Endothelial cell of umbilical vein (primary cell): Measurements from ENCODE around the gene EPHA4. TPM values are rescaled to one million over a fixed set of nuclear protein-coding genes. Genes with fewer than 3 reads are reported as not detected.

Source experiments
- BruUV-seq: library from RNA; stranded (reverse); fragments of 400-500 nt; replicated peaks from 2 replicates; lab custom pipeline; 2021; lab: Mats Ljungman, UMichigan
- CTCF ChIA-PET: fragments of 300-600, 350-600 bp; sonication (Branson Sonifier 250); formaldehyde crosslinking; loops from one replicate; lab custom pipeline; 2021; ENCODE audit warnings: antibody characterized with exemption, inconsistent platforms; lab: Charles Lee
- POLR2A ChIA-PET: fragments of 300-600, 350-600 bp; sonication (Branson Sonifier 250); formaldehyde crosslinking; loops from one replicate; lab custom pipeline; 2021; ENCODE audit warnings: antibody characterized with exemption, inconsistent platforms; lab: Charles Lee
- DNase-seq: peaks from one replicate; pipeline ENCODE4 v3.0.0-alpha.2; 2011; ENCODE audit warnings: low read depth, low spot score
- FAIRE-seq: peaks from 2 replicates; lab custom pipeline; 2011; peaks lifted over from hg19 to GRCh38; lab: Jason Lieb, UNC
- H2AFZ ChIP-seq: 2 replicates; pipeline ENCODE4 v1.6.0; 2012; ENCODE audit warnings: low read depth, low read length, control low read depth, inconsistent platforms
- H3K27ac ChIP-seq: 2 replicates; pipeline ENCODE4 v1.5.1; 2011; ENCODE audit warnings: low read depth, mild to moderate bottlenecking, control low read depth, low read length, moderate library complexity; ENCODE audit not compliant: insufficient read depth
- H3K27me3 ChIP-seq, 2 experiments: 2 replicates each; pipeline versions ENCODE4 v1.6.0 to v1.6.1; 2011; ENCODE audit warnings: low read length in 2 of 2, mixed read lengths in 1 of 2; ENCODE audit not compliant: control insufficient read depth in 2 of 2, insufficient read depth in 2 of 2
- H3K36me3 ChIP-seq, 2 experiments: 2 replicates in 1 of 2; 3 replicates in 1 of 2; pipeline ENCODE4 v1.5.1; 2011; ENCODE audit warnings: low read length in 2 of 2, mild to moderate bottlenecking in 1 of 2, moderate library complexity in 1 of 2; ENCODE audit not compliant: control insufficient read depth in 2 of 2, insufficient read depth in 2 of 2; ENCODE audit errors: extremely low read depth in 1 of 2
- H3K4me1 ChIP-seq: 3 replicates; pipeline ENCODE4 v1.5.1; 2011; ENCODE audit warnings: mild to moderate bottlenecking, low read length; ENCODE audit not compliant: control insufficient read depth, insufficient read depth; ENCODE audit errors: extremely low read depth
- H3K4me2 ChIP-seq: 2 replicates; pipeline ENCODE4 v1.6.1; 2011; ENCODE audit warnings: low read length, control low read depth, mixed read lengths; ENCODE audit not compliant: insufficient read depth
- H3K4me3 ChIP-seq, 3 experiments: fragments of 200-600 bp in 1 of 3; sonication (generic), shearing (Covaris generic) in 1 of 3; replicated peaks in 1 of 3; 2 replicates each; pipeline ENCODE4 v1.5.1; 2011 to 2016; ENCODE audit warnings: control low read depth in 3 of 3, low read length in 3 of 3, mild to moderate bottlenecking in 2 of 3, inconsistent platforms in 1 of 3, low read depth in 1 of 3, moderate library complexity in 1 of 3; ENCODE audit not compliant: insufficient read depth in 1 of 3
- H3K79me2 ChIP-seq: 2 replicates; pipeline ENCODE4 v1.6.0; 2012; ENCODE audit warnings: low read length, inconsistent platforms; ENCODE audit not compliant: control insufficient read depth, insufficient read depth
- H3K9ac ChIP-seq: replicated peaks from 2 replicates; pipeline ENCODE3; 2011; ENCODE audit warnings: low read length, control low read depth; ENCODE audit not compliant: insufficient read depth; ENCODE audit errors: extremely low read depth
- H3K9me1 ChIP-seq: replicated peaks from 3 replicates; pipeline ENCODE4 v1.6.0; 2011; ENCODE audit warnings: mild to moderate bottlenecking, low read length; ENCODE audit not compliant: control insufficient read depth, insufficient read depth; ENCODE audit errors: extremely low read depth
- H3K9me3 ChIP-seq: replicated peaks from 2 replicates; pipeline ENCODE4 v1.5.1; 2012; ENCODE audit warnings: low read length, inconsistent platforms; ENCODE audit not compliant: control insufficient read depth, insufficient read depth
- H4K20me1 ChIP-seq: replicated peaks from 2 replicates; pipeline ENCODE3; 2011; ENCODE audit warnings: mild to moderate bottlenecking, low read length; ENCODE audit not compliant: control insufficient read depth, insufficient read depth; ENCODE audit errors: extremely low read depth
- CTCF ChIP-seq, 2 donors: IDR thresholded peaks; 1 replicate in 1 of 2; 2 replicates in 1 of 2; pipeline ENCODE4 v1.5.1; 2011; ENCODE audit warnings: low read length in 2 of 2, mild to moderate bottlenecking in 2 of 2, moderate library complexity in 2 of 2, control low read depth in 1 of 2, inconsistent platforms in 1 of 2, low read depth in 1 of 2; ENCODE audit not compliant: insufficient read depth in 1 of 2; ENCODE audit errors: extremely low read depth in 1 of 2
- EZH2 ChIP-seq: IDR thresholded peaks from 2 replicates; pipeline ENCODE4 v1.6.1; 2012; ENCODE audit warnings: borderline replicate concordance, low read depth, mild to moderate bottlenecking, moderate library complexity, low read length, inconsistent platforms; ENCODE audit not compliant: severe bottlenecking
- FOS ChIP-seq: IDR thresholded peaks from 2 replicates; pipeline ENCODE4 v1.6.1; 2011; ENCODE audit warnings: mild to moderate bottlenecking, low read length, moderate library complexity, borderline replicate concordance; ENCODE audit not compliant: insufficient read depth
- GATA2 ChIP-seq: IDR thresholded peaks from 2 replicates; pipeline ENCODE4 v1.7.0; 2011; ENCODE audit warnings: low read depth, mild to moderate bottlenecking, moderate library complexity, mixed read lengths, low read length; ENCODE audit not compliant: insufficient read length, insufficient read depth
- JUN ChIP-seq: IDR thresholded peaks from 2 replicates; pipeline ENCODE4 v1.6.1; 2011; ENCODE audit warnings: borderline replicate concordance, low read depth; ENCODE audit not compliant: insufficient read length, insufficient read depth
- MAX ChIP-seq: IDR thresholded peaks from 2 replicates; pipeline ENCODE4 v1.6.1; 2011; ENCODE audit not compliant: insufficient read depth, insufficient read length
- MYC ChIP-seq: IDR thresholded peaks from one replicate; pipeline ENCODE4 v1.6.1; 2011; ENCODE audit warnings: mild to moderate bottlenecking, low read depth, low read length
- POLR2A ChIP-seq: IDR thresholded peaks from 2 replicates; pipeline ENCODE4 v1.6.1; 2012; ENCODE audit warnings: low read depth, mild to moderate bottlenecking, control low read depth, low read length
- POLR2AphosphoS5 ChIP-seq: IDR thresholded peaks from 2 replicates; pipeline ENCODE4 v1.6.1; 2012; ENCODE audit warnings: low read depth, mild to moderate bottlenecking, control low read depth, low read length, moderate library complexity; ENCODE audit not compliant: insufficient read depth
- dilution Hi-C: fragments of 300-500 bp; cut with MboI; formaldehyde crosslinking; loops from one replicate; pipeline ENCODE4 v1.15.0; 2019; ENCODE audit warnings: low sequenced_read_pairs; ENCODE audit not compliant: extremely low pct_ligation_motif_present
- intact Hi-C: fragments of 100-400 bp; cut with micrococcal nuclease; formaldehyde crosslinking; loops from one replicate; pipeline ENCODE4 v1.10.0; 2022
- polyA plus RNA-seq, 4 experiments: library from polyadenylated mRNA; depleted of rRNA in 3 of 4; stranded (reverse) in 3 of 4; unstranded in 1 of 4; fragments of >200 nt; gene quantifications; 2 replicates each; pipeline versions ENCODE4 v1.2.1 to v1.2.3, GENCODE V29; 2011 to 2012; ENCODE audit warnings: missing spikeins in 1 of 4
- total RNA-seq: library from RNA; stranded (reverse); gene quantifications from 2 replicates; pipeline ENCODE4 v1.2.3, GENCODE V29; 2021

The EPHA4 gene
- total and polyA plus RNA-seq, 2 donors (not counting 3 experiments of a cell fraction or from before 2014, with no cell fraction given): 11.9 to 19.8 TPM

DNA sequence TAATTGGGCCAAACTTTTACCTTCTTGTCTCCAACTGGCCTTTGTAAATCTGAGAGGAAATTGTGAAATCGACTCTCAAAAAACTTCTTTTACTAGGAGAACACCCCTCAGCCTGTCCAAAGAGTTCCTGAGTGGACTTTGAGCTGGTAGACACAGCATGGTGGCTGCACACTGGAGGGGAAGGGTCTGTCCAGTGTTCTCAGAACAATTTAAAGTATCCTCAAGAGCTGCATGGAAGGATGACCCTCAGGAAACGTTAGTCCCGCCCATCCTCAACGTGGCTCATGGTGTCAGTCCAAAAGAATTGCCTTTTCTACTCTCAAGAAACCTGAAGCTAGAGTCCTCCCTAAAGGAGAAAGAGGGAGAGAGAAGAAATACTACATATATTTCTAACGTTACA, 182.7 kb downstream of the EPHA4 start:
- TF ChIP-seq EZH2: no peak
- Histone ChIP-seq H3K27me3 (no peaks in the 10 kb centered on the region), H2AFZ (no peak overlapping the region), H3K9me1 (no peaks in the 10 kb centered on the region), H3K4me1 (no peaks in the 10 kb centered on the region), H3K36me3 (no peaks in the 10 kb centered on the region), H3K27ac (no peak overlapping the region), H3K9ac (no peak overlapping the region), H3K4me2 (no peak overlapping the region), H4K20me1 (no peaks in the 10 kb centered on the region), H3K79me2 (no peaks in the 10 kb centered on the region), H3K4me3 (no peak overlapping the region), H3K9me3 (no peaks in the 10 kb centered on the region)
- intact Hi-C loops: loop anchor here (5.0 kb wide), 1 partner anchor 183 kb away; the partner anchor contains the start of gene EPHA4
- ChIA-PET CTCF (no interaction called here), POLR2A (no interaction called here)
- FAIRE-seq: no peak
- dilution Hi-C loops: no loop called here
- DNase-seq: no peak
- BruUV-seq: no TSS peak

DNA sequence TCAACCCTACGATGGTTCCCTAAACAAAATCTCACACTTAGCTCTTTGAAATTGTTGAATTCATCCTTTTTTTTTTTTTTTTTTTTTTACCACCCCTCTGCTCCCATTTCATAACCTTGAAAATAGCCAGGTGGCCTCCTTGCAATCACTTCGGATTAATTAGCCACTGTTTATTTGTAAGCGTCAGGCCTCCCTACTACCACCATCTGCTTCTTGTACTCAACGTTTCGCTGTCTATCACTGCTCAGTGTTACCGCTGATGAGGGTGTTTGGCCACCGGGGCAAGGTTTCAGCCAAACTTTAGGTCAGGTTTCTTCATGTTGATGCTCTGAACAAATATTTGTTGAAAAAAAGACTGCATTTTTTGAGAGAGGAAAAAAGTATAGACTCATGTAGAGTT, 183.2 kb downstream of the EPHA4 start:
- FAIRE-seq (no peak), DNase-seq (no peak)
- POLR2A ChIA-PET: no interaction called here
- no peak overlapping the region for H3K9ac ChIP-seq
- no peaks in the 10 kb centered on the region for H3K36me3 ChIP-seq
- no peaks in the 10 kb centered on the region for H3K79me2 ChIP-seq
- no peaks in the 10 kb centered on the region for H4K20me1 ChIP-seq
- dilution Hi-C loops (no loop called here), intact Hi-C loops (loop anchor here (5.0 kb wide), 1 partner anchor 183 kb away; the partner anchor contains the start of gene EPHA4)
- TF ChIP-seq POLR2AphosphoS5: no peak
- no peak for TF ChIP-seq GATA2
- no peak for TF ChIP-seq FOS
- TF ChIP-seq MAX: no peak
- no peak for TF ChIP-seq MYC
- TF ChIP-seq EZH2: no peak
- TF ChIP-seq POLR2A: no peak
- no peak for TF ChIP-seq JUN
- TF ChIP-seq CTCF (IDR thresholded peaks at IDR 0.05; ENCODE audit: extremely low read depth in 1 of 2, insufficient read depth in 1 of 2, low read depth in 1 of 2, low read length in 2 of 2): no peak
- H3K9me1 ChIP-seq: no peaks in the 10 kb centered on the region
- H3K4me3 ChIP-seq: no peak overlapping the region
- BruUV-seq: no TSS peak
- H3K27me3 ChIP-seq: no peaks in the 10 kb centered on the region
- H3K9me3 ChIP-seq: no peaks in the 10 kb centered on the region
- no peak overlapping the region for H3K4me2 ChIP-seq
- H2AFZ ChIP-seq: no peak overlapping the region
- no peaks in the 10 kb centered on the region for H3K4me1 ChIP-seq
- CTCF ChIA-PET: no interaction called here
- H3K27ac ChIP-seq: no peak overlapping the region
